ENCODE data around the gene LYAR. TPM values are rescaled to one million over a fixed set of nuclear protein-coding genes. Genes with fewer than 3 reads are reported as not detected.

The LYAR gene
- total and polyA plus RNA-seq, 10 of the 15 experiments (the other 5 are each of a cell fraction or from before 2014, with no cell fraction given) = 18.3 to 85.4 (median 40.1) TPM

DNA sequence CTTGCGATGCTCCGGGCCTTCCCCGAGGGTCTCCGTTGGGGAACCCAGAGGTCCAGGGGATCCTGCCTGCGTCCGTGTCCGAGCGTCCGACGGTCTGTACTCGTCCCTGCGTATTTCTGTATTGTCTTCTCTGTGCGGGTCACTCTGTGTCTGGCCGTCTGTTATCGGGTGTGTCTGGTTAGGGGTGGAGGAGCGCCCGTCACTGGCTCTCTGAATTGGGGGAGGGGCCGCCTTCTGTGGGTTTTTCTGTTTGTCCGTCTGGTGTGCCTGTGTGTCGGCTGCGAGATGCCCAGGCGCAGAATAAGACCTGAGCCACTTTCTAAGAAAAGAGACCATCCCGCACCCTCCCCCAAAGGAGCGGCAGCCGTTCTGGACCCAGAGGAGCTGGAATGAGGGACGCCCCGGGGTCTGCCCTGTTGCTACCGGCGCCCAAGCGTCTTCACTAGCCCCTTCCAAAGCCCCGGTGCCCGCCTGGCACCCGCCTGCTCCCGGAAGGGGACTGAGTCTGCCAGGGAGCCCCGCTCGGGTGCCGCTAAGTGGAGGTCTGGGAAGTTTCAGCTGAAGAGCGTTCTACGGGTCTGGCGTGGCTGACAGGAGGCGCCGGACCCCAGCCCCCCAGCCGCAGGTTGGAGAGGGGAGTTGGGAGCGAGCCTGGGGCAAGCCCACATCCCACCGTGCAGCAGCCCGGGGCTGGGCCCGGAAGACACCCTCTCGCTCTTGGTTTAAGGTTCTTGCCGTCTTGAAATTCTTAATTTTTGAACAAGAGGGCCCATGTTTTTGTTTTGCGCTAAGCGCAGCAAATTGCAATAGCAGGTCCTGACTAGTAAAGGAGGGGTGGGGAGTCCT is 62.2 kb downstream of the LYAR start:
- Histone ChIP-seq H4K20me1 (ENCODE audit: control insufficient read depth, insufficient read depth) (no peaks in the 10 kb centered on the region), H3K27me3 (replicated peaks in 1 of 2; ENCODE audit: control insufficient read depth in 2 of 2, insufficient read depth in 2 of 2, low read length in 1 of 2) (peaks cover 0 to 2% of the 10 kb centered on the region in 2 experiments; a peak in 1 of 4 replicates), H2AFZ (ENCODE audit: control insufficient read depth, low read depth, low read length) (no peak overlapping the region), H3K36me3 (ENCODE audit: control insufficient read depth in 2 of 2, insufficient read depth in 2 of 2, low read length in 1 of 2) (no peaks in the 10 kb centered on the region), H3K4me2 (ENCODE audit: control insufficient read depth, insufficient read depth) (no peak overlapping the region), H3K9ac (ENCODE audit: control insufficient read depth, insufficient read depth, low read length) (no peak overlapping the region), H3K27ac (ENCODE audit: control insufficient read depth, insufficient read depth) (no peak overlapping the region), H3K4me3 (no peak overlapping the region), H3K79me2 (ENCODE audit: control insufficient read depth, insufficient read depth, low read length) (no peaks in the 10 kb centered on the region), H3K9me3 (replicated peaks; ENCODE audit: control insufficient read depth, insufficient read depth, low read length) (no peaks in the 10 kb centered on the region), H3K4me1 (ENCODE audit: control insufficient read depth, insufficient read depth, low read length) (no peaks in the 10 kb centered on the region)
- SMC1A ChIA-PET (ENCODE audit: uncharacterized antibody, unreplicated experiment) = no interaction called here
- WGBS (ENCODE audit: insufficient coverage, insufficient replicate concordance, low lambda C conversion rate, missing lambda C conversion rate) = 57% methylated on average over 51 of the region's 51 CpGs
- DNase-seq (ENCODE audit: low read depth, low spot score) (no peak), FAIRE-seq (no peak), ATAC-seq (no peak)
- in situ Hi-C loops (cut with MboI) (no loop called here), intact Hi-C loops (cut with micrococcal nuclease; ENCODE audit: unreplicated experiment) (no loop called here)
- POLR2A ChIA-PET = no interaction called here
- CTCF ChIA-PET = no interaction called here
- TF ChIP-seq EP300 (IDR thresholded peaks at IDR 0.05; ENCODE audit: borderline replicate concordance in 1 of 2, control insufficient read depth in 1 of 2, low read depth in 2 of 2, low read length in 2 of 2) (no peak), IRF4 (IDR thresholded peaks at IDR 0.05; ENCODE audit: low read depth, low read length) (no peak), KDM1A (IDR thresholded peaks at IDR 0.05; ENCODE audit: borderline replicate concordance) (no peak), SPI1 (IDR thresholded peaks at IDR 0.05; ENCODE audit: borderline replicate concordance, insufficient read depth, low read depth, low read length) (no peak), SUPT20H (IDR thresholded peaks at IDR 0.05; ENCODE audit: borderline replicate concordance, control insufficient read depth, low read depth, low read length) (no peak)
- BruUV-seq (replicated peaks) = no TSS peak
- RAD21 ChIA-PET (ENCODE audit: unreplicated experiment) = interaction anchor here (0.7 kb wide), 1 partner anchor 1742 kb away, joined by 3 read pairs; no protein-coding TSS in a partner anchor
